Measurements from ENCODE around the gene FSIP1. TPM values are rescaled to one million over a fixed set of nuclear protein-coding genes. Genes with fewer than 3 reads are reported as not detected.

The FSIP1 gene
- total RNA-seq, 4 donors from 2014 or later: 0.20 to 1.5 (median 0.42) TPM

DNA sequence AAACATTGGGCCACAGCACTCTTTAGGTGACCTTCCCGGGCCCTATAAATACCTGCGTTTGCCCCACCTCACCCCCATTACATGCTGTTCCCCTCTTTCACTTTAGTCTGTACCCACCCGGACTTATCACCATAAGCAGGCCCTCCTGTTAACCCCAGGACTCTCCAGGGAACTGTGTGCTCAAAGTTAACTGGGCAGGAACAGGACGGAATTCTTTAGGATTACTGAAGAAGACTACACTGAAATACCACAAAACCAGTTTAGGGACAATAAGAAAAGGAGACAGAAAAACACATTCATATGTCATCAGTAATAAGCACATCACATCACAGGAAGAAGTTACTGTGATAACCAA lies 45.5 kb downstream of the FSIP1 start:
- no peak for DNase-seq (ENCODE audit: low spot score in 2 of 2)
- H3K36me3 ChIP-seq: no peaks in the 10 kb centered on the region
- no peak overlapping the region for H3K27ac ChIP-seq
- WGBS, 2 donors: 71 to 72% methylated on average over 4 of the region's 4 CpGs
- no peak overlapping the region for H3K4me3 ChIP-seq
- no peaks in the 10 kb centered on the region for H3K27me3 ChIP-seq
- peaks cover 0 to 3% (median 0%) of the 10 kb centered on the region in 4 donors for H3K4me1 ChIP-seq
- no peaks in the 10 kb centered on the region for H3K9me3 ChIP-seq
- TF ChIP-seq EP300 (IDR thresholded peaks at IDR 0.05): no peak
- TF ChIP-seq POLR2A (IDR thresholded peaks at IDR 0.05): no peak
- TF ChIP-seq, protein P1, sequence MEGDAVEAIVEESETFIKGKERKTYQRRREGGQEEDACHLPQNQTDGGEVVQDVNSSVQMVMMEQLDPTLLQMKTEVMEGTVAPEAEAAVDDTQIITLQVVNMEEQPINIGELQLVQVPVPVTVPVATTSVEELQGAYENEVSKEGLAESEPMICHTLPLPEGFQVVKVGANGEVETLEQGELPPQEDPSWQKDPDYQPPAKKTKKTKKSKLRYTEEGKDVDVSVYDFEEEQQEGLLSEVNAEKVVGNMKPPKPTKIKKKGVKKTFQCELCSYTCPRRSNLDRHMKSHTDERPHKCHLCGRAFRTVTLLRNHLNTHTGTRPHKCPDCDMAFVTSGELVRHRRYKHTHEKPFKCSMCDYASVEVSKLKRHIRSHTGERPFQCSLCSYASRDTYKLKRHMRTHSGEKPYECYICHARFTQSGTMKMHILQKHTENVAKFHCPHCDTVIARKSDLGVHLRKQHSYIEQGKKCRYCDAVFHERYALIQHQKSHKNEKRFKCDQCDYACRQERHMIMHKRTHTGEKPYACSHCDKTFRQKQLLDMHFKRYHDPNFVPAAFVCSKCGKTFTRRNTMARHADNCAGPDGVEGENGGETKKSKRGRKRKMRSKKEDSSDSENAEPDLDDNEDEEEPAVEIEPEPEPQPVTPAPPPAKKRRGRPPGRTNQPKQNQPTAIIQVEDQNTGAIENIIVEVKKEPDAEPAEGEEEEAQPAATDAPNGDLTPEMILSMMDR (IDR thresholded peaks at IDR 0.05): no peak

DNA sequence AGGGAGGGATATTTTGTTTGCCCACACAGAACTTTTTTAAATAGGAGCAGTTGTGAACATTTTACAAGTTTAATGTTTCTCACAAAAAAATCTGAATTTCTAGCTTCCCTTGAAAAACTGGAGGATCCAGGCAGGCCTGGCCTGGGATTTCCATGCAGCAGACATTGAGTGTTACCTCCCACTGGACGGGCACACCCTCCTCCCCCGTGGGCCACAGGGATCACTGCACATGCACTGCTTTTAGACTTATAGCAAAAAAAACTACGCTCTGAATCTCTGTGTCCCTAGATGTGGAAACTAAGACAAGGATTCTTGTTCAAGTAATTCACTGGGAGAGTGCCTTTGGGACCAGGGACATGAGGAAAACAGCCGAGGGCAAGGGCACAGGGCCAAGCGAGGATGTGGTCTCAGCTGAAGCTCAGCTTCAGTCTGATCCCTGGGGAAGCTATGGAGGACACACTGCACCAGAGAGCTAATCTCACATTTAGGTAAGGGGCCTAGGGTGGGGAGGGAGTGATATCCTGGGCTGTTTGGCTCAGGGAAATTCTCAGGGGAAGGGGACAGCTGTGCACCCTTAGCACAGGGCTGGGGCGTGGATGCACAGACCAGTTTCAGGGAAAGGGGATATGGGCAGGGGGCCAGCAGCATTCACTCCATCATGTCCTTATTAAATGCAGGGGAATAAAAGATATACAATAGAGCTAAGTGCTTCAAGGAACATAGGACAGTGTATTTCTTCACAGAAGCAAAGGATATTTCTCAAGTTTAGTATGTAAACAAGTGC lies 46.0 kb downstream of the FSIP1 start:
- Histone ChIP-seq H3K9me3 (no peaks in the 10 kb centered on the region), H3K4me1 (peaks cover 0 to 3% (median 0%) of the 10 kb centered on the region in 4 donors), H3K36me3 (no peaks in the 10 kb centered on the region), H3K27me3 (no peaks in the 10 kb centered on the region), H3K27ac (no peak overlapping the region), H3K4me3 (no peak overlapping the region)
- TF ChIP-seq EP300 (IDR thresholded peaks at IDR 0.05): no peak
- TF ChIP-seq POLR2A (IDR thresholded peaks at IDR 0.05): no peak
- TF ChIP-seq, protein P1 (IDR thresholded peaks at IDR 0.05): no peak
- DNase-seq (ENCODE audit: low spot score in 2 of 2): peak in 1 of 2 donors; percentile 18
- 54 to 58% methylated on average over 6 of the region's 6 CpGs for WGBS, 2 donors

DNA sequence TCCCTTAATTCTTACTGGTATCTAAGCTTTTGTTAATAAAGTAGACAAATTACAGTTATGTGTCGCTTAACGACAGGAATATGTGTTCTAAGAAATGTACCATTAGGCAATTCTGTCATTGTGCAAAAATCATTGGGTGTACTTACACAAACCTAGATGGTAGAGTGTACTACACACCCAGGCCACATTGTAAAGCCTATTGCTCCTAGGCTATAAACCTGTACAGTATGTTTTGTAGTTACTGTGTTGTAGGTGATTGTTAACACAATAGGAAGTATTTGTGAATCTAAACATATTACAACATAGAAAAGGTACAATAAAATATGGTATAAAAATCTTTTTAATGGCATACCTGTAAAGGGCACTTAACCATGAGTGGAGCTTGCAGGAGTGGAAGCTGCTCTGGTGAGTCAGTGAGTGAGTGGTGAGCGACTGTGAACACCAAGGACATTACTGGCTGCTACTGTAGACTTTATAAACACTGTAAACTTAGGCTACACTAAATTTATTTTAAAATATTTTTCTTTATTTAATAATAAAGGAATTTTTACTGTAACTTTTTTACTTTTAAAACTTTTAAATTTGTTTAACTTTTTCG lies 47.4 kb downstream of the FSIP1 start:
- no peaks in the 10 kb centered on the region for H3K36me3 ChIP-seq

DNA sequence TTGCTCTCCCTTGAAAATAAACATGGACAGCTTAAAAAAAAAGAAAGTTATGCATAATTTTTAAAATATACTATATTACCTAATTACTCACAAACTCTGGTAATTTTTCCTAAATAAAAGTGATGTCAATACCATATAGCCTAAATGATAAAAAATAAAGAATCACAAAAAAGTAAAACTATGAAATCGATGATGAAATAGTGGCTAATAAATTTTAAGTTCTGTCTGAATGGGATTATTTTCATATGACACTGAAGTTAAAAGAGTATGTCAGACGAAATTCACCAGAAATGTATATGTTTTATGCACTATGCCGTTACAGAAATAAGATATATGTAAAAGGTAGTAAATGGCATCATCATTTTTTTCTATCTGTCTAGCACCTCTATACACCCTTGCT lies 51.4 kb downstream of the FSIP1 start:
- no peak overlapping the region for H3K27ac ChIP-seq
- no peak overlapping the region for H3K4me3 ChIP-seq
- TF ChIP-seq EP300 (IDR thresholded peaks at IDR 0.05) (no peak), POLR2A (IDR thresholded peaks at IDR 0.05) (no peak)
- TF ChIP-seq, protein P1 (IDR thresholded peaks at IDR 0.05): no peak
- H3K4me1 ChIP-seq: peaks cover 0 to 2% (median 0%) of the 10 kb centered on the region in 4 donors
- no peaks in the 10 kb centered on the region for H3K27me3 ChIP-seq
- DNase-seq (ENCODE audit: low spot score in 2 of 2): no peak
- 95% methylated on average over 3 of the region's 3 CpGs for WGBS, 2 donors
- peaks cover 0 to 3% (median 0%) of the 10 kb centered on the region in 4 donors for H3K9me3 ChIP-seq
- H3K36me3 ChIP-seq: no peaks in the 10 kb centered on the region

More for the DNA sequence above, 47.4 kb downstream of the FSIP1 start:
- DNase-seq (ENCODE audit: low spot score in 2 of 2): no peak
- no peak overlapping the region for H3K4me3 ChIP-seq
- peaks cover 0 to 3% (median 0%) of the 10 kb centered on the region in 4 donors for H3K4me1 ChIP-seq
- H3K9me3 ChIP-seq: no peaks in the 10 kb centered on the region
- 96 to 97% methylated on average over 4 of the region's 4 CpGs for WGBS, 2 donors
- H3K27ac ChIP-seq: no peak overlapping the region
- no peaks in the 10 kb centered on the region for H3K27me3 ChIP-seq
- no peak for TF ChIP-seq POLR2A (IDR thresholded peaks at IDR 0.05)
- no peak for TF ChIP-seq EP300 (IDR thresholded peaks at IDR 0.05)
- TF ChIP-seq, protein P1 (IDR thresholded peaks at IDR 0.05): no peak

DNA sequence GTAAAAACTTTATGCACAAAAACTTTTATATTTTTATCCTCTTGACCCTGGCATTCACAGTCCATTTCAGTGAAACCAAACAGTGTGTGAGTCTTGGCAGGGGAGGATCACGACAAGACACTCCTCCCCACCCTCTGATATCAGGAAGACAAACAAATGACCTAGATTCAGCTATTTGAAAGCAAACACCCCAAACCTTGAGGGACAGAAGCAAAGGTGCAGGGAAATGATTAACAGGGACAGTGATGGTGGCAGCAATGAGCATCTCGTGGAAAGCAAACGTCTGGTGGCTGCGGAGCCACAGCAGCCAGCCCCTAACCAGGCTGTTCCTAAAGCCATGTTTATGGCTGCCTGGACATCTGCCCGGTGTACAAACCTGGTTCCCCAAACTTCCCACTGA lies 52.1 kb downstream of the FSIP1 start:
- no peak overlapping the region for H3K27ac ChIP-seq
- peaks cover 0 to 3% (median 0%) of the 10 kb centered on the region in 4 donors for H3K9me3 ChIP-seq
- TF ChIP-seq POLR2A (IDR thresholded peaks at IDR 0.05) (no peak), EP300 (IDR thresholded peaks at IDR 0.05) (no peak)
- TF ChIP-seq, protein P1 (IDR thresholded peaks at IDR 0.05): no peak
- H3K4me3 ChIP-seq: no peak overlapping the region
- no peak for DNase-seq (ENCODE audit: low spot score in 2 of 2)
- WGBS, 2 donors: 52 to 68% methylated on average over 5 of the region's 5 CpGs
- no peaks in the 10 kb centered on the region for H3K27me3 ChIP-seq
- H3K36me3 ChIP-seq: no peaks in the 10 kb centered on the region
- no peaks in the 10 kb centered on the region for H3K4me1 ChIP-seq

Data from tibial nerve (tissue), 4 donors.